CD1c-positive myeloid dendritic cell (primary cell): ENCODE measurements around the gene SND1.
"Not testable (repeated sequence)": the region's sequence is repeated elsewhere in the genome, so short reads cannot be mapped to it uniquely, and the experiment has no call there.

Experiments used
- DNase-seq: peaks from one replicate; pipeline ENCODE4 v3.0.0-alpha.2; 2016; ENCODE audit errors: extremely low spot score

The SND1 gene

GRCh38 chr7:127652333-127653248, 597 bp downstream of the SND1 start:
- peak; percentile 51 for DNase-seq

- DNase-seq, result no peak
These were observed 1.4 kb downstream of the SND1 start for GRCh38 chr7:127653396-127653795.

GRCh38 chr7:127654404-127655394, 2.7 kb downstream of the SND1 start:
- peak; percentile 30 for DNase-seq

GRCh38 chr7:127655720-127656119, 3.7 kb downstream of the SND1 start:
- DNase-seq, result peak; percentile 13

DNA sequence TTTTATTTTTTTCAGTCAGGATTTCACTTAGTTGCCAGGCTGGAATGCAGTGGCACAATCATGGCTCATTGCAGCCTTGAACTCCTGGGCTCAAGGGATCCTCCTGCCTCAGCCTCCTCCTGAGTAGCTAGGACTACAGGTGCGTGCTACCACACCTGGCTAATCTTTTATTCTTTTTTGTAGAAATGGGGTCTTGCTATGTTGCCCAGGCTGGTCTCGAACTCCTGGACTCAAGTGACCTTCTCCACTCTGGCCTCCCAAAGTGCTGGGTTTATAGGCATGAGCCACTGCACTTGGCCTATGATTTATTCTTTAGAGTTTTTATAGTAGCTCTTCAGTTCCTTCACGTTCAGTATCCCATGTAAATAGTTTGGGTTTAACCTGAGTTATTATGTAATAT, 5.5 kb downstream of the SND1 start:
- no peak for DNase-seq

- peak; percentile 47 for DNase-seq
These were observed 7.1 kb downstream of the SND1 start for GRCh38 chr7:127658970-127659630.

- DNase-seq, result no peak
These were observed 13.9 kb downstream of the SND1 start for GRCh38 chr7:127665922-127666321.

DNA sequence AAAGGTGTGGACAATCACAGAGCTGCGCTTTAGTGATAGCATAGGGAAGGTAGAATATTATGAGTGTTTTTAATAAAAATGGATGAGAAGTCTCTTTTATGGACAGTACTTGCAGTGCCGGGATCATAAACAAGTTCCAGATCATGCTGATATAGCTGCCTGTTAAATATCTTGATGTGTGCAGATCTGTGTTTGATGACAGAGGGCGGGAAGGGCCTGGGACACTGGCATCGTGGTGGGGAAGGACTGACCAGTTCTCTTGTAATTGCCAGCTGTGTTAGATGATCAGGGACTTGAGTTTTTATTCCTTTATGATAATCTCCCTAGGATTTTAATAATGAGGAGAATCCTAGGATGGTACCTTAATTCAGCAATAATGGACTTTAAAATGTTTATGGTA, 14.6 kb downstream of the SND1 start:
- no peak for DNase-seq

DNA sequence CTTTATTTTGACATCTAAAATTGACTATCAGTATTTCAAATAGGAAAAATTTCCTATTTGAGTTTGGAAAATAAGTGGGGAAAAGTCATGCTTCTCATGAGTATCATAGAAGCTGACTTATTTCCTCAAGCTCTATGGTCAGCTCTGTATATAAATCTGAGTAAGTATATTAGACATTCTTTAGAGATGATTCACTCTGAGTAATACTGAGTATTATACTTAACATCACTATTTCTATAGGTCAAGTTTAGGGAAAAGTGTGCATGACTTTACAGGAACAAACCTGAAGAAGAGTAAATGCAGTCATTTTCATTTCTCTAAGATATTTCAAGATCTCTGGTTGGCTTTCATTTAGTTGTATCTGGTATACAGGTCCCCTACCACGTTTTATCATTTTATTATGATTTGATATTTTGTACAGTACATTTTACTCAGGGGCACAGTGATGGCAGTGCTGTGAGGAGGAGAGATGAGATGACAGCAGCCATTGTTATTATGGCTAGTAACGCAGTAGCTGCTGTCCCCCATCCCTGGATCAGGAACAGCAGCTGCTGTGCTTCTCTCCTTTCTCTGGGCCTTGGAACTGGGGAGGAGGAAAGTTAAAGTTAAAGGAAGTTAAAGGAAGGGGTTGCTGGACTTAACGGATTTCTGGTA, 15.2 kb downstream of the SND1 start:
- DNase-seq, result peak; percentile 10

GRCh38 chr7:127667759-127668530, 16.0 kb downstream of the SND1 start:
- DNase-seq, result peak; percentile 58

- DNase-seq, result no peak
These were observed 19.3 kb downstream of the SND1 start for GRCh38 chr7:127671341-127671740.

GRCh38 chr7:127673902-127674301, 21.9 kb downstream of the SND1 start:
- no peak for DNase-seq

GRCh38 chr7:127674361-127674760, 22.4 kb downstream of the SND1 start:
- DNase-seq, result no peak

DNA sequence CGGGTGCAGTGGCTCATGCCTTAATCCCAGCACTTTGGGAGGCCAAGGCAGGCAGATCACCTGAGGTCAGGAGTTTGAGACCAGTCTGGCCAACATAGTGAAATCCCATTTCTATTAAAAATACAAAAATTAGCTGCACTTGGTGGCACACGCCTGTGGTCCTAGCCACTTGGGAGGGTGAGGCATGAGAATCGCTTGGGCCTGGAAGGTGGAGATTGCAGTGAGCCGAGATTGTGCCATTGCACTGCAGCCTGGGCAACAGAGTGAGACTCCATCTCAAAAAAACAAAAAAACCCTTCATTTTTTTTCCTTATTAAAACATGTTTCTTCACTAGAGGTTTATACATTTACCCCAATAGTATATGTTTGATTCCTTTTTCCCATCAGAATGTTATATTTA, 22.9 kb downstream of the SND1 start:
- DNase-seq, result not testable (repeated sequence)

DNA sequence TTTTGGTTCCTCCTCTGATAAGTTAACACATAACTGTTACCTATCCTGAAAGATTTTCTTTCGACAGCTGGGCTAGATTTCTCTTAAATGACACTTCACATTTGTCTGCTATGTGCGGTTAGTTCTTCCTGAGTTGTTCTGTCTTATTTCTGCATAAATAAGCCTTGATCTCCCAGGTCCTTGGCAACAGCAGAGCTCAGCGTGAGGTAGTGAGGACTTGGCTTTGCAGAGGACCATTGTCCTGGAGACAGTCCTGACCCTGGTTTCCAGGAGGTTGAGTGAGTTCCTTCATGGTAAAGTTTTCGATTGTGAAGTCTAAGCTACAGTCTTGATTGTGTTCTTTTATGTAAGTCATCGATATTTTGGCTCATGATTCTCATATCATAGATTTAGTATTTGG, 23.7 kb downstream of the SND1 start:
- no peak for DNase-seq

GRCh38 chr7:127677433-127678230, 25.6 kb downstream of the SND1 start:
- no peak for DNase-seq

DNA sequence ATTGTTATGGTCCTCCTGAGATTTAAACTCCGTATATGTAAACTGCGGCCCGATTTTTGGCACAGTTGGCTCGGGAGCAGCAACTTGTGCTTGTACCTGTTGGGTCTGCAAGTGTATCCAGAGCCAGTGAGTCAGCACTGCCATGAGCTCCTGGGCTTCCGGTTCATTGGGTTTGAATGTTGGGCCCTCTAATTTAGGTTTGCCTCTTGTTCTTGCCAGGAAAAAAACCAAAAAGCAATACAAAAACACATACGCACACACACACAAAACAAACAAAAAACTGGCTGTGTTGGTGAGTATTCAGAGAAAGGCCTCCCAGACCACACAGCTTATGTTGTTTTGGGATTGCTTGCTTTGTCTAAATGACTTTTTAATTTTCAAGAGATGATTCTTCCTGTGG, 26.3 kb downstream of the SND1 start:
- DNase-seq, result no peak

DNA sequence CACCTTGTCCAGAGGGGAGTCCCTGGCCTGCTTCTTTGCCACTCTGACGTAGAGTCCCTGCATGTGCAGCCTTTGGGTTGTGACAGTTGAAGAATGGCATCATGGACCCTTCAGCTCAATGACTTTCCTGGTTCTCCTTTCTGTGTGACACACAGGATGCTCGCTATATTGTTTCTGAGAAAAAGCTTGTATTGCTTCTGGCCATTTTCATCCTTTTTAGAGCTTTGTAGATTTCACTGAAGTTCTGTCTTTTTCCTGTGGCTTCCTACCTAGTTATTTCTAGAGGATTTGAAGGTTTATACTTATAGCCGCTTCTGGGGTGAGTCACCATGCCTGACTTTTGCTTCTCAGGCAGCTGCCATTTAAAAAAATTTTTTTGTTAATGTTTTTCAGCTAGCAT, 27.0 kb downstream of the SND1 start:
- no peak for DNase-seq

DNA sequence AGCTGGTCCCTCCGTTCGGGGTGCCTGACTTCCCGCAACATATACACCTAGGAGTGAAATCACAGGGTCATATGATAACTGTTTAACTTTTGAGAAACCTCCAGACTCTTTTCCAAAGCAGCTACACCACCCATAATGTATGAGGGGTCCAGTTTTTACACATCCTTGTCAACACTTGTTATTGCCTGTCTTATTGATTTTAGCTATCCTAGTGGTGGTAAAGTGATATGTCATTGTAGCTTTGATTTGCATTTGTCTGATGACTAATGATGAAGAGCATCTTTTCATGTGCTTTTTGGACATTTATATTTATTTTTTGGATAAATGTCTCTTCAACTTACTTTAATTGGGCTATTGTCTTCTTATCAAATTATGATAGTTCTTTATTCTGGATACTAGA, 29.0 kb downstream of the SND1 start:
- DNase-seq, result no peak

GRCh38 chr7:127682140-127682539, 30.1 kb downstream of the SND1 start:
- DNase-seq, result no peak
